ENCODE measurements around the gene WSB1.

GRCh38 chr17:27265333-27265732, 28.6 kb upstream of the WSB1 start:
- TF ChIP-seq EZH2 (IDR thresholded peaks at IDR 0.05; ENCODE audit: borderline replicate concordance, low read length): no peak
- TF ChIP-seq CTCF (IDR thresholded peaks at IDR 0.05; ENCODE audit: low read length): no peak
